Glomerular endothelial cell (primary cell): ENCODE data around the gene DNASE1L2. TPM values are rescaled to one million over a fixed set of nuclear protein-coding genes. Genes with fewer than 3 reads are reported as not detected.

ENCODE experiments used
- DNase-seq: peaks from one replicate; pipeline ENCODE4 v3.0.0-alpha.2; 2011; ENCODE audit warnings: low read depth, low spot score; ENCODE audit errors: extremely low read depth
- total RNA-seq: library from RNA; depleted of rRNA; stranded (reverse); fragments of >200 nt; gene quantifications from 2 replicates; pipeline ENCODE4 v1.2.3, GENCODE V29; 2015

DNASE1L2 gene, protein sequence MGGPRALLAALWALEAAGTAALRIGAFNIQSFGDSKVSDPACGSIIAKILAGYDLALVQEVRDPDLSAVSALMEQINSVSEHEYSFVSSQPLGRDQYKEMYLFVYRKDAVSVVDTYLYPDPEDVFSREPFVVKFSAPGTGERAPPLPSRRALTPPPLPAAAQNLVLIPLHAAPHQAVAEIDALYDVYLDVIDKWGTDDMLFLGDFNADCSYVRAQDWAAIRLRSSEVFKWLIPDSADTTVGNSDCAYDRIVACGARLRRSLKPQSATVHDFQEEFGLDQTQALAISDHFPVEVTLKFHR
- total RNA-seq = 0.10 and 0.82 TPM in 2 replicates

DNA sequence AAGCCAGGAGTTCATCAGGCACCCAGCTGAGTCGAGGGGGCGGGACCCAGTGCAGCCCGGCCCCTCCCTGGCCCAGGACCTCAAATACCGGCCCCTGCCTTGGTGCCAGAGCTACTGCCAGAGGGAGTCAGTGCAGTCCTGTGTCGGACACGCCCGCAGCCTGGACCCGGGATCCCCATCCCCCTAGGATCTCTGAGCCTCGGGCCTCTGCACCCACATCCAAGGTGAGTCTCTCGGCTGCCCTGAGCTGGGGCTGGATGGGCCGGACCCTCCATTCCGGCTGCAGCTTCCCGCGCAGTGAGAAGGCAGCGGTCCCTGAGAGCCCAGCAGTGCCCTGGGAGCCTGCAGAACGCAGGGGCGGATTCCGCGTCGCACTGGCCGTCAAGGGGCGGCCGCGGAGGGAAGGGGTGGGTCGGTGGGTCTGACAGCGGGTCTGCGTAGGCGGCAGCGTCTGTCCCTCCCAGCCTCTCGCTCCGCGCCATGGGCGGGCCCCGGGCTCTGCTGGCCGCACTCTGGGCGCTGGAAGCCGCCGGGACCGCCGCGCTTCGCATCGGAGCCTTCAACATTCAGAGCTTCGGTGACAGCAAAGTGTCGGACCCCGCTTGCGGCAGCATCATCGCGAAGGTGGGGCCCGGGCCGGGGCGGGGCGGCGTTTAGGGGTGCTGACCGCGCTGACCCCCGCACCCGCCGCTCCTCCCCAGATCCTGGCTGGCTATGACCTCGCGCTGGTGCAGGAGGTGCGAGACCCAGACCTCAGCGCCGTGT, at the start of gene DNASE1L2:
Gene DNASE1L2 (plus strand): TSS at position 108 of the 765 bp plus-strand sequence. CDS start 373 bp downstream, at position 481.
- DNase-seq = no peak

DNA sequence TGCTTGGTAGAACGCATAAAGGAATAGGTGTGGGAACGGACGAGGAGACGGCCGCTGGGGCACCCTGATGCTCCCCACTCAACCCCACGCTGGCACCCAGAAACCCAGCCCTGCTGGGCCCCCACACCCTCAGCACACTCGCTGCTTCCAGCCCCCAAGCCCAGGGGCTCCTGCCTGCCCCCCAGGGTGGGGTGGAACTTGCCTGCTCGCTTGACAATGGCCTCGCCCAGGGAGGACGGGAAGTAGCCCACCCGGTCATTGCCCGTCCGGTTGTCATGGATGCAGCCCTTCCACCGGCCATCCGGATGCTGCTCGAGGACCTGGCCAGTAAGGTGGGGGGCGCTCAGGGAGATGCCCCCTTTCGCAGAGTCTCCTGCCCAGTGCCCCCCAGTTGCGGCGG, 49.7 kb upstream of the DNASE1L2 start:
- DNase-seq = no peak

DNA sequence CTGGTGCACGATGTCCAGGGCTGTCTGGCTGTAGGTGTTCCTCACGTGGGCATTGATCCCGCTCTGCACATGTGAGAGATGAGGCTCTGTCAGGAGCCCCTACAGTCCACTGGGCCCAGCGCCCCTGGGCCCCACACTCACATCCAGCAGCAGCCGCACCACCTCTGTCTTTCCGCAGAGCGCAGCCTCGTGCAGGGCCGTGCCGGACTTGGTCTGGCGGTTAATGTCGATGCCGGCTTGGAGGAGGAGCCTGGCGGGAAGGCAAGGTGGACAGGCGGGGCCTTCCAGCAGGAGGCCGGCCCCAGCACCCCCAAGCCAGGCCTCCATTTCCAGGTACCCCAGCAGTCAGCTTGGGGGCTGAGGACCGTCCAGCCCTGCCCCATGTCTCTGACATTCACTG, 49.0 kb upstream of the DNASE1L2 start:
- DNase-seq = no peak

DNA sequence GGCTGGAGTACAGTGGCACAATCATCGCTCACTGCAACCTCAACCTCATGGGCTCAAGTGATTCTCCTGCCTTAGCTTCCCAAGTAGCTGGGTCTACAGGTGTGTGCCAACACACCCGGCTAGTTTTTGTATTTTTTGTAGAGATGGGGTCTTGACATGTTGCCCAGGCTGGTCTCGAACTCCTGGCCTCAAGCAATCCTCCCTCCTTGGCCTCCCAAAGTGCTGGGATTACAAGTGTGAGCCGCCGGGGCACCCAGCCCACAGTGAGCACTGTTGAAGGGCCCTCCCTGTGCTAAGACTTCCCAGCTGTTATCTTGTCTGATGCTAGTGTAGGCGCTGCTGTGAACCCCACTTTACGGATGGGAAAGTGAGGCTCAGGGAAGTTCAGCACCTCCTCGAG, 47.8 kb upstream of the DNASE1L2 start:
- no peak for DNase-seq

DNA sequence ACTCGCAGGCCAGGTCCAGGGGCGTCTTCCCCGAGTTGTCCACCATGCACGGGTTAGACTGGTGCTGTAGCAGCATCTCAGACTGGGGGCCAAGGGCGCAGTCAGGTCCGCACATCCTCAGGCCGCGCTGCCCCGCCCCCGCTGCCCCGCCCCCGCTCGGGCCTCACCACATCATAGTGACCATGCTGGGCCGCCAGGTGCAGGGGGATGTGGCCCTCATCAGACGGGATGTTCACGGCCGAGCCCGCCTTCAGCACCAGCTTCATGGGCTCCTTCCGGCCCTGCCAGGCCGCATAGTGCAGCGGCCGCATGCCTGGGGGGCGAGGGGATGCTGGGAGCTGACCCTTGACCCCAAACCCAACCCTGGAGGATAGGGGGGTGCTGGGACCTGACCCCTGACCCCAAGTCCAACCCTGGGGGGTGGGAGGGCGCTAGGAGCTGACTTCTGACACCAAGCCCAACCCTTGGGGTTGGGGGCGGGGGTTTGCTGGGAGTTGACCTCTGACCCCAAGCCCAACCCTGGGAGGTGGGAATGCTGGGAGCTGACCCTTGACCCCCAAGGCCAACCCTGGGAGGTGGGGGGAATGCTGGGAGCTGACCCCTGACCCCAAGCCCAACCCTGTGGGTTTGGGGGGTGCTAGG, 46.9 kb upstream of the DNASE1L2 start:
- DNase-seq = no peak

DNA sequence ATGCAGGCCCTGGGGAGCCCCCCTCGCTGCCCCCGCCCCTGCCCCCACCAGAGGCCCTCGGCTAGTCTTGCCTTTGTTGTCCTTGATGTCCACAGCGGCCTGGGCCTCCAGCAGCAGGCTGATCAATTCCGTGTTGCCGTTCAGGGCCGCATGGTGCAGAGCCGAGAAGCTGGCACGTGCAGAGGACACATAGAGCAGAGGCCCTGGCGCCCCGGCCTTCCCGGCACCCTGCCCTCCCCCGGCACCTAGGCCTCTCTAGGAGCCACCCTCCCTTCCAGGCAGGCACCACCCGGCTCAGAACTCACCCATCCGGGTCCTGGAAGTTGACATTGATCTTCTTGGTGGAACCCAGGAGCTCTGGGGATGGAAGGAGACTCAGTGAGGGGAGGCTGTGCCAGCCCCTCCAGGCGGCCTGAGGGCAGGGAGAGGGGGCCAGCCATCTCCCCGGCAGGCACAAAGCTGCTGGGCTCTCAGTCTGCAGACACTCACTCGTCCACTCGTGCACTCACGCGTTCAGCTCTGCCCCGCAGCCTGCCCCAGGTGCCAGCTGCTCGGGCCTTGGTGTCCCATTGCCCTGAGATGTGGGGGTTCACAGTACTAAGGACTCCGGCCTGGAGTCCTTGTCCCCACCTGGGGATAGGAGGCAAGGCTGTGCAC, 46.1 kb upstream of the DNASE1L2 start:
- DNase-seq = no peak

DNA sequence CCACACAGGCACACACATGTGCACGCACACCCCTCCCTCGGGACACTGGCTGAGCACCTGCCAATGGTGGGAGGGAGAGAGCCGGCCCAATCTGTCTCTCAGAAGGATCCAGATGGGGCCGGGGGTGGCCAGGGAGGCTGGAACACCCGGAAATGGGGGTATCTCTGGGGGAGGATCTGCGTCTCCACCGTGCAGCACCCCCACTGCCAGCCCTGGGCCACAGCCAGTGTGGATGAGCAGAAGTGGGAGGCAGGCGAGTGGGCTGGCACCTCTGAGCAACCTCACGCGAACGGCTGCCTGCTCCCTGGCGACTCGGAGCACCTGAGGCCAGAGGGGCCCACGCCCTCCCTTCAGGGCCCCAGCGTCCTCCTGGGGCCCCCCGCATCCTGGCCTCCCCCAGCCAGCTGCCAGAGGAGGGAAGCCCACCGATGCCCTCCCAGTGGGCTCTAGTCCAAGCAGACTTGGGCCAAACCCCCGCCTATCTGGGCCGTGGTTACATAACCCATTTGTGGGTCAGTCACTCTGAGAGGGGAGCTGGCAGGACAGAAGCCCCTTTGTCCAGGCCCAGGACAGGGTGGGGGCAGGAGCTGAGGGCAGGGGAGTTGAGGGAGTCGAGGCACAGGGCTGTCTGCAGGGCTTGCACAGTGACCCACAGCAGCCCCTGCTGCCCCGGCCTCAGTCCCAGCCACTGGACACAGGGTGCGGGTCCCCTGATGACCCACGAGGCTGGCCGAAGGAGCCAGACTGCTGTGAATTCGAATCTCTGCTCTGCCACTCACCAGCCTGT, 45.4 kb upstream of the DNASE1L2 start:
- DNase-seq = no peak

DNA sequence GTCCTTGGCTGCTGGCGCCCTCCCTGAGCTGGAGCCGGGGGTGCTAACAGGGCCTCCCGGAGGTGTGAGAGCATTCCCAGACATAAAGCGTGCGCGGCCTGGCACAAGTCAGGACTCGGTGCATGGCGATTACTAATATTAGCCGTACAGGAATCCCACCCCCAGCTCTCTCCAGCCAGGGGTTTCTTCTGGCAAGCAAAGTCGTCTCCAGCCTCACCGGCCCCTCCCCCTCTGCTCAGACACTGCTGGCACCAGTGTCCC, 44.9 kb upstream of the DNASE1L2 start:
- no peak for DNase-seq

DNA sequence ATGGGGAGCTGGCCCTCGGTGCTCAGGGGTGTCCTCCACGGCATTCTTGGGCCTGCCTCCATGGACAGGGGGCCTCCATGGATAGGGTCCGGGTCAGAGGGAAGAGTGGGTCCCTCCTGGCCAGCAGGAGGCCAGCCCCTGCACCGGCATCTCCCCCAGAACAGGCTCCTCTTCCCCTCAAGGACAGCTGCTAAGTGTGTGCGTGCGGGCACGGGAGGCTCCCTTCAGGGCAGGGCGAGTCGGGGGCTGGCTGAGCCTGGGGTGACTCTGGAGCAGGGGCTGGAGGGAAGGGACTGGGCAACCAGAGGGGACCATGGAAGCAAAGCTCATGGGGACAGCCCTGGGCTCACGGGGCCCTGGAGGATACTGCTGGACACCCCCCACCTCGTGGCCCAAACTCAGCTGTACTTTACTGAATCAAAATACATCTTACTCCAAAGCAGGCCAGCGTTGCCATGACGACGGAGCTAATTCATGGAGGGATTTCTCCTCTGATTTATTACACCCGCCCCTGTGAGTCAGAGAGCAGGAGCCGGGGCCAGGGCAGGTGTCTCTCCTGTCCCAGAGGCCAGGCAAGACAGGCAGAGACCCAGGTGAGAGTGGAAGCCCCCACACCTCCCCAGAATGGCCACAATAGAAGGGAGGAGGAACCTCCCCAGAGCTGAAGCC, 41.9 kb upstream of the DNASE1L2 start:
- DNase-seq = no peak

DNA sequence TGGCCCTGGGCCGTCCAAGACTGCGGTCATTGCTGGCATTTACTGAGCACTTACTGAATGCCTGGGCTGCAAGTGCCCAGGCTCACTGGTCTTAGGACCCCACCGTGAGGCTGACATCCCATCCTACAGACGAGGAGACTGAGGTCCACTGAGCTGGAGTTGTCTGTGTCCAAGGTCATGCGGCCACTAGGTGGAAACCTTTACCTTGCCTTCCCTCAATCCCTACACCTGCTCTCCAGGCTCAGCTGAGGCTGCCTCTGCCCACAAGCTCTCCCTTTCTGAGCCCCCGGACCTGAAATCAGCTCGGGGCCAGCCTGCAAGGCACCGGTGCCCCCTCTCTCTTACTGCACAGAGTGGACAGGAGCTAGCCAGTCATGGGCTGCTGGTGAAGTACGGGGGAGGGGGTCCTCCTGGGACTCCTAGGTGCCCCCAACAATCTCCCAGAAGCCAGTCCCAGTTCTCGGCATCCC, 41.4 kb upstream of the DNASE1L2 start:
- DNase-seq = no peak

DNA sequence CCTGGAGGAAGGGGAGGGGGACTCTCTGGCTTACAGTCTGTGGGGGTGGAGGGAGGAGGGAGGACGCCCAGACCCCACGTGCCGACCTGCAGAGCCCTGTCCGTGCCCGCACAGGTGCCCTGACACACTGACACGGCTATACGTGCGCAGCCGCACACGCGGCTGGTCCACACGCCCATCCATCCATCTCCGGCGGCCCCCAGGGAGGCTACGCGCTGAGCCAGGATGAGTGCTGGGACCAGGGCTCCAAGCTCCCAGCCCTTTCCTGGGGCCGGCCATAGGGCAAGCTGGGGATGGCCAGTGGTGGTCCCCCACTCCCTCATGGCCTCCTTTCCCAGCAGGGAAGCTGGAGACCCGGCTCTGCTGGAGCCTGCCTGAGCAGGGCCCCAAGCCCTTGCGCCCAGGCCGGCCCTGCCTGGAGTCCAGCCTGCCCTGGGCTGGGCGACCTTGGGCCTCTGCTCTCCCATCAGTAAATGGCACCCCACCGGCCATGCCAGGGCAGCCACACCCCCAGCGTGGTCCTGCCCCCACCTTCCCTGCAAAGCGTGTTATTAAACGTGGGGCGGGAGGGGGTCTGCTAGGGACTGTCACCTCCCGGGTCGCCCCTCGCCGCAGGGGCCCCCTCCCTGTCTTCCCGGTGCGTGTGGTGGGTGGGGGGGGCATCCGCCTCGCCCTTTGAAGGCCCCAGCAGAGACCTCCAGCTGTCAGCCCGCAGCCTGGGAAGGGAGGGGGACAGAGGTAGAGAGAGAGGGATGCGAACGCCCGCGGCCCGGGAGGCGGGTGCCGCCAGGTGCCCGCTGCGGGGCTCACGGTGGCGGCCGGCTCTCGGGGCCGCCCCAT, 40.7 kb upstream of the DNASE1L2 start:
- no peak for DNase-seq

DNA sequence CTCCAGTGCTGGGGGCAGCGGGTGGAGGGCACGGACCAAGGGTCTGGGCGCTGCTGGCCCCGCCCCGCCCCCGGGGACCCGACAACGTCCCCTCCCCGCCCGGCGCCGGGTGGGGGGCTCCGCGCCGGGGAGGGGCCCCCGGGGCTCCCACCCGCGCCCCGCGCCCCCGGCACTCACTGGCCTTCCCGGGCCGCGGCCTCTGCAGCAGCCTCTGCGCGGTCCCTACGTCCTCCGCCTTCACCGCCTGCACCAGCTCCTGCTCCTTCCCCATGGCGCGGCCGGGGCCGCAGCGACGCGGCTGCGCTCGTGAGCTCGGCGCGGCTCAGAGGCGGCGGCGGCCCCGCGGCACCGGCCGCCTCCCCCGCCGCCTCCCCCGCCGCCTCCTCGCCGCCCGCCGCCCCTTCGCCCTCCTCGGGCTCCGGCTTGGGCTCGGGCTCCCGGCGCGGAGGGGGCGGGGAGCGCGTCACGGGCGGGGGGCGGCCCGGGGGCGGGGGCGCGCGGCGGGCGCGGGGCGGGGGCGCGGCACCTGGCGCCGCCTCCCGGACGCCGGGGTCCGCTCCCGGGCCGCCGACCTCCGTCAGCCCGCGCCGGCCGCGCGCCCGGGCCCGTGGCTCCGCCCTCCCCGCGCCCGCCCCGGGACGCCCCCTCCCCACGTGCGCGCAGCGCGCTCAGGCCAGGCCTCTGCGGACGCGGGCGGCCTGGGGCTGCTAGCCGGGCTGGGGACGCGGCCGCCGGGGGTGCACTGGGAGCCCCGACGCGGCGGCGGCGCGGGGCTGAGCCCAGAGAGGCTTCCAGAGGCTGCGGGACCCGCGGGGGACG, 39.9 kb upstream of the DNASE1L2 start, which contains the start of gene CASKIN1:
Gene CASKIN1 (minus strand): TSS at position 444 of the 819 bp plus-strand sequence. CDS start 173 bp downstream, at position 271.
- DNase-seq = no peak

DNA sequence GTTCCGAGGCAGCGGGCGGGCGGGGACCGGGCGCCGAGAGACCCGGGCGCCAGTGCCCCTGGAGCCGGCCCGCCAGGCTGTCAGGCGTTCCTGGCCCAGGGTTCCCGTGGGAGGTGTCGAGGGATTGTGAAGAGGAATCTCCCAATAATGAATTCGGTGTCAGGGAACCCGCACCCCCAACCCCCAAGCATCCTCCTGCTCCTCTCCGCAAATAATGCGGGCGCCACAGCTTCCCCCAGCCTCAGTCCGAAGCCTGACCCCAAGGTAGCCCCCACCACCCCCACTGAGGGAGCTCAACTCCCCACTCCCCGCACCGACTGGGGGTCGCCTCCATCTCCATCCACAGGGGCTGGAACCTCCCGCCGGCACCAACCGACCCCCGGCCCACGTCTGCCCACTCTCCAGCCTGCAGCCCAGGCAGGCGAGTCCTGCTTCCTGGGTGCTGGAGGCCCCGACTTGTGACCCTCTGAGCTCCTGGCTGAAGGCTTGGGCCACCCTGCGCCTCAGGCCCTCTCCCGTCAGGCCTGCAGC, 39.2 kb upstream of the DNASE1L2 start:
- DNase-seq = no peak

DNA sequence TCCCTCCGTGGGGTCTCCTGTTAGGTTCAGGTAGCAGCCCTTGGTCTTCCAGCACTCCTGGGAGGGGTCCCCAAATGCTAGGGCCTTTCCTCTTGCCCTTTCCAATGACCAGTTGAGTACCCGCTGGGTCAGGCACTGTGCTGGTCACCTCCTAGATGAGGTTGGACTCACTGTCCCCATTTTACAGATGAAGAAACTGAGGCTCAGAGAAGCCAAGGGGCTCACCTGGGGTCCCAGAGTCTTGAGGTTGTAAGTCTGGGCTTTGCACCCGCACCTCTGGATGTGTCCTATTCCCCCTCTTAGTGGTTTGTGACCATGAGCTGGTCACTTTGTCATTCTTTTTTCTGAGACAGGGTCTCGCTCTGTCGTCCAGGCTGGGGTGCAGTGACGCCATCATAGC, 38.5 kb upstream of the DNASE1L2 start:
- DNase-seq = no peak

DNA sequence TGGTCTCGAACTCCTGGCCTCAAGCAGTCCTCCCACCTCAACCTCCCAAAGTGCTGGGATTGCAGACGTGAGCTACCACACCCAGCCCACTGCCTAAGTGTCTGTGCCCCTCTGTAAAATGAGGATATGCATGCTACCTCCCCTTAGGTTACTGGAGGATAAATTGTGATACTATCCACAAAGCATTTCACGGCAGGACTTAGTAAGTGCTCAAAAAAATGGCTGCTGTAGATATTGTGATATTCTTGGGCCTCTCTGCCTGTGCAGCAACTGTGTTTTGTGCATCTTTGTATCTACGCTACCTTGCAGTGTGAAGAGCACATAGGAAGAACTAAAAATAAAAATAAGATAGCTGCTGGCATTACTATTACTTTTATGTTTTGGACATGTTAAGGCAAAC, 38.0 kb upstream of the DNASE1L2 start:
- DNase-seq = no peak

DNA sequence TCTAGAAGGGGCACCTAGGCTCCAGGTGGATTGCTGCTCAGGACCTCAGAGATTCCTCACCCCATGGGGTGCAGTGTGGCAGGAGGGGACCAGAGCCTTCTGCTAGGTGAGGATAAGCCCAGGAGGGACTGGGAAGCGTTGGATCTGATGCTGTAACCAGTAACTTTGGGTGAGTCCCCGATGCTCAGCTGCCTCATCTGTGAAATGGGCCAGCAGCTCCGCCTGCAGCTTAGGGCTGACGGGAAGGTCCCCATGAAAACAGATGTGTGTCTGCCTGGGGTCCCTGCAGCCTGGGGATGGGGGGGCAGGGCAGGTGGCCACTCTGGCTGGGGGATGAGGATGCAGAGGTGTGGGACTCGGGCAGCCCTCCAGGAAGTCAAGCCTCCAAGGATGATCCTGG, 37.1 kb upstream of the DNASE1L2 start:
- DNase-seq = no peak

DNA sequence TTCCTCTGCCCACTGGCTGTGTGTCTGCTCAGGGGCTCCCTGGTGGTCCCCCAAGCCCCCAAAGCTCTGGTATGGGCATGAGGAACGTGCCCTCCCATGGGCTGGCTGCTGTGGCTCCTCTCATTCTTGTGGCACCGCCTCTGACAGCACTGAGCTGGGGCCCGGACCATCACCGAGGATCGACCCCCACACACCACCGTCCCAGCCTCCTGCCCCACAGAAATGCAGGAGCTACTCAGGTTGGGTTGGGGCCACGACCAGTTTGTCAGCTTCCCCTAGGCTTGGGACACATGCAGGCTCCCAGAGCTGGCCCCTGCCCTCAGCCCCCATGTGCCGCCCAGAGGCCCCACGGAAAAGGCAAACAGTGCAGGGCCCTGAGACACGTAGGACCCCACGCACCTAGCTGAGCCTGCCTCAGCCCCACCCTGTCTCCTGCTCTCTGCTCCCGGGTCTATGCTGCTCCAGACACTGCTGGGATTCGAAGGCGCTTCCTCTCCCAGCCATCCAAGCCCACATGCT, 36.6 kb upstream of the DNASE1L2 start:
- DNase-seq = no peak

DNA sequence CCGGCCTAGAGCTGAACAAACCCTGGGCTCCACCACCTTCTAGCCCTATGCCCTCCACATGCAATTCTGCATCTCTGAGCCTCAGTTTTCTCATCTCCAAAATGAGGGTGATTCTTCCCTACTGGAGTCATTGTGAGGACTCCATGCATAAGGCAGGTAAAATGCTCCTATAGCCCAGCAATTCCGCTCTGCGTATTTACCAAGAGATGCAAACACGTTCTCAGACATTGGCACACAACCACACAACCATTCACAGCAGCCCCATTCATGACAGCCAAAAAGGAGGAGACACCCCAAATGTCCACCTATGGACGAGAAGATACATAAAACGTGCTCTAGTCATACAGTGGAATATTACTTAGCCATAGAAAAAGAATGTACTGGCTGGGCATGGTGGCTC, 35.9 kb upstream of the DNASE1L2 start:
- no peak for DNase-seq
